Skeletal muscle cell (primary cell): ENCODE results near the gene ZNF213.
"Not testable (repeated sequence)": the region's sequence is repeated elsewhere in the genome, so short reads cannot be mapped to it uniquely, and the experiment has no call there.

ENCODE experiments used
- DNase-seq: peaks from one replicate; pipeline ENCODE4 v3.0.0-alpha.2; 2010; ENCODE audit warnings: low read depth
- H3K4me3 ChIP-seq: 2 replicates; pipeline ENCODE4 v1.5.1; 2011; ENCODE audit warnings: low read depth, mild to moderate bottlenecking, control low read depth, low read length, moderate library complexity

ZNF213 gene

DNA sequence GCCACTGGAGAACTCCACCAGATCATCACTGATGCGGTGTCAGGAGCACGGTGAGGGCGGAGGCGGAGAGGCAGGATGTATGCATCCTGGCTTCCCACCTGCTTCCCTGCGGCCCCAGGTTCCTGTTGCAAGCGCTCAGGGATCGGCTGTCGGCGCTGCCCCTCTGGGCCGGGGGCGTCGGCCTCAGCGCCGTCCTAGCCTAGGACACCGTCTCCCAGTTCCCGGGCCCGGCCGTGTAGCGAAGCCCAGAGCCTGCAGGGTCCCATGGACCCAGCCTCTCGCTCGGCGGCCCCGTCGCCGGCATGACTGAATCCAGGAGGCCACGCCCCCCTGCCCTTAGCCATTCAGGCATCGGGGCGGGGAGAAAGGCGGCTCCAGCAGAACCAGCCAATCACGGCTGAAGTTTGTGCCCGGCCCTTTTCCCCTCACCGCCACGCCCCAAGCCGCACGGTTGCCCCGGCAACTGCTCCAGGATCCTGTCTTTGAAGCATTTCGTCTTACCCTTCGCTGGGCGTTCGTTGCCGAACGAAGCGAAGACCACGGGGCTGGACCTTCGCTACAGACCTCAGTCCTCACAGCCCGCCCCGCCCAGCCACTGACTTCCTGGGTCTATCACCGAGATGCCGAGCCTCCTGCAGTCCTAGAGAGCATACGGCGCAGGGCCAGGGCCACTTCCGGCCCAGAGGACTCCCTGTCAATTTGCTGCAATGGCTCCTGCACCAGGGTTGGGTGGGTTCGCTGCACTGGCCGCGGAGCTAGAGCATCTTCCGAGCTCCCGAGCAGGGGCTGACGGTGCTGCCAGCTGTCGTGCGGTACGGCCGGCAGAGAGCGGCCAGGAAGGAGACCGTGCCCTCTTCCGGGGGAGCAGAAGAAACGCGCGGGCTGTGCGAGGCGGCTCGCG lies 10.6 kb upstream of the ZNF213 start:
- DNase-seq, result peak; percentile 71
- peak overlapping the region; percentile 81 for H3K4me3 ChIP-seq

GRCh38 chr16:3127745-3128144 lies 7.1 kb upstream of the ZNF213 start:
- no peak for DNase-seq
- H3K4me3 ChIP-seq, result no peak overlapping the region

- H3K4me3 ChIP-seq, result peak overlapping the region; percentile 42
- no peak for DNase-seq
Observed at GRCh38 chr16:3129137-3130131, 5.4 kb upstream of the ZNF213 start.

DNA sequence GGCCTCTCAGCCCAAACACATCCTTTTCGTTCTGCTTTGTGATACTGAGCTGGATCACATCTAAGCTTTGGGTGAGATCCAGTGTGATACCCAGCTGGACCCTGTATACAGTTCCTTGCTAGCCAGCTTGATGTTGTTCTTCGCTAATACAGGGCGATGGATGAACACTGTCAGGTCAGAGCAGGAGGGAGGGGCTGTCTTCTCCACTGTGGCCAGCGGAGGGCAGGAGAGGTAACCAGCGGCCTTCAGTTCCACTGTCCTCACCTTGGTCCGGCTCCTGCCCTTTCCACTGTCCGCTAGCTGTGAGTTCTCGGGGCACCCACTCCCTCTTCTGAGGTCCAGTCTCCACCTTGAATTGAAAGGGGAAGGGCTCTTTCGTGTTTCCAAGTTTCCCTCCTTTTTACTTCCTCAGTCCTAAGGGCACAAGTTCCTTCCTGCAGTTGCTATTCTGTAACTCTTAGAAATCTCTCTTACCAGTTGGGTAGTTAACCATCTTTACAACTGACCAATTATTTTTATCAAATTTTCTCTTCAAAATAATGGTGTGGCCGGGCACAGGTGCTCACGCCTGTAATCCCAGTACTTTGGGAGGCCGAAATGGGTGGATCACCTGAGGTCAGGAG lies 3.0 kb upstream of the ZNF213 start:
- DNase-seq, result no peak
- H3K4me3 ChIP-seq, result no peak overlapping the region

GRCh38 chr16:3133844-3134243 lies 985 bp upstream of the ZNF213 start:
- no peak for DNase-seq
- peak overlapping the region; percentile 100 for H3K4me3 ChIP-seq

DNA sequence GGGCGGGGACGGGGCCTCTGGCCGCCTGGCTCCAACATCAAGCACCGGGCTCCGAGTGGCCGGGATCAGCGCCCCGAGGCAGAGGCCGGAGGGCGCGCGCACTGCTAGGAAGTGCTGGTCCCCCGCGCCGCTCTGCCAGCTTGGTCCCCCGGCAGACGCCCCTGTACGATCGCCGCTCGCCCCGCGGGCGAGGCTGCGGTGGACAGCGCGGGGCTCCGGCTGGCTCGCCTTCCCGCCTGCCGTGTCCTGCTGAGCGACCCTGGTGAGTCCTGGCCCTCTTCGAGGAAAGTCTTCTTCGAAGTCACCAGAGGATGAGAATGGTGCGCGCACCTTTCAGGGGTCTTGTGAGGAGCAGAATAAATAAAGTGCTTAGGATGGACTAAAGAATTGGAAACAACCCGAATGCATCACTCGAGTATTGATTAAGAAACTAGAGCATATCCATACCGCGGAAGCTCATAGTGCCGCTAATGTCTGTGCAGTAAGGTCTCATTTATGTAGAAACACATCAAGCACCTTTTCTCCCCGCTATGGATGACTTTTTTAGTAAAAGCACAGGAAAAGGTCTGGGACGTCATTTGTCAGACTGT lies 392 bp downstream of the ZNF213 start:
- peak overlapping the region; percentile 94 for H3K4me3 ChIP-seq
- DNase-seq, result no peak

- DNase-seq, result no peak
- no peak overlapping the region for H3K4me3 ChIP-seq
Observed at GRCh38 chr16:3137267-3137666, 2.4 kb downstream of the ZNF213 start.

GRCh38 chr16:3138342-3138741 lies 3.5 kb downstream of the ZNF213 start:
- H3K4me3 ChIP-seq, result no peak overlapping the region
- DNase-seq, result no peak

- DNase-seq, result no peak
- H3K4me3 ChIP-seq, result no peak overlapping the region
Observed at GRCh38 chr16:3138823-3139426, 4.1 kb downstream of the ZNF213 start.

GRCh38 chr16:3139561-3139960 lies 4.7 kb downstream of the ZNF213 start:
- DNase-seq, H3K4me3 ChIP-seq: not testable (repeated sequence)

DNA sequence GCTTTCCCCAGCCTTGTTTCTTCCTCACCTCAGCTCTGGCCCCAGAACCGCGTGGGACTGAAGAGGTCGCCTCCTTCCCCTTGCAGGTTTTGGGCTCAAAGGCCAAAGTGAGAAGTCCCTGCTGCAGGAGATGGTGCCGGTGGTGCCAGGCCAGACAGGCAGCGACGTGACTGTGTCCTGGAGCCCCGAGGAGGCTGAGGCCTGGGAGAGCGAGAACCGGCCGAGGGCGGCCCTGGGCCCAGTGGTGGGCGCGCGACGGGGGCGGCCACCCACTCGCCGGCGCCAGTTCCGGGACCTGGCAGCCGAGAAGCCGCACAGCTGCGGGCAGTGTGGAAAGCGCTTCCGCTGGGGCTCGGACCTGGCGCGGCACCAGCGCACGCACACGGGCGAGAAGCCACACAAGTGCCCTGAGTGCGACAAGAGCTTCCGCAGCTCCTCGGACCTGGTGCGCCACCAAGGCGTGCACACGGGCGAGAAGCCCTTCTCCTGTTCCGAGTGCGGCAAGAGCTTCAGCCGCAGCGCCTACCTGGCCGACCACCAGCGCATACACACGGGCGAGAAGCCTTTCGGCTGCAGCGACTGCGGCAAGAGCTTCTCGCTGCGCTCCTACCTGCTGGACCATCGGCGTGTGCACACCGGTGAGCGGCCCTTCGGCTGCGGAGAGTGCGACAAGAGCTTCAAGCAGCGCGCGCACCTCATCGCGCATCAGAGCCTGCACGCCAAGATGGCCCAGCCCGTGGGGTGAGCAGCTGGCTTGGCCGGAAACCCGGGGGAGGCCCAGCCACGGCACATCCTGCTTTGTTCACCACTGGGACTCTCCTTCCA lies 6.0 kb downstream of the ZNF213 start:
- H3K4me3 ChIP-seq, result no peak overlapping the region
- DNase-seq, result no peak

DNA sequence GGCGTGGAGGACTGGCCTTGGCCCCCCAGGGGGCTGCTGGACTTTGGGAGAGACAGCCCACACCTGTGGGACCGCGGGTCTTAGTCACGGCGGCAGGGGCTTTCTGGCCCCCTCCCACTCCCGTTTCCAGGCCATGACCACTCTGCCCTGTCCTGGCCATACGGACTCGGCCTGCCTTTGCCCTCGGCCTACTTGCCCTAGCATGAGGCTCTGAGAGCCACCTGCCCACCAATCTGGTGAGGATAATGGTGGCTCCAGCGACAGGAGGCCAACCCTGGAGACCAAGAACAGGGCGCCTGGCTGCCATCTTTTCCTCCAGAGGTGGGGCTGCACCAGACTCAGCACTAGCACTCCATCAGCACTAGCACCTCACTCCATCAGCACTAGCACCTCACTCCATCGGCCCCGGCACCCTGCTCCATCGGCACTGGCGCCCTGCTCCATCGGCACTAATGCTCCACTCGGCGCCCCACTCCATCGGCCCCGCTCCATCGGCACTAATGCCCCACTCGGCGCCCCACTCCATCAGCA lies 7.0 kb downstream of the ZNF213 start:
- no peak for DNase-seq
- no peak overlapping the region for H3K4me3 ChIP-seq

DNA sequence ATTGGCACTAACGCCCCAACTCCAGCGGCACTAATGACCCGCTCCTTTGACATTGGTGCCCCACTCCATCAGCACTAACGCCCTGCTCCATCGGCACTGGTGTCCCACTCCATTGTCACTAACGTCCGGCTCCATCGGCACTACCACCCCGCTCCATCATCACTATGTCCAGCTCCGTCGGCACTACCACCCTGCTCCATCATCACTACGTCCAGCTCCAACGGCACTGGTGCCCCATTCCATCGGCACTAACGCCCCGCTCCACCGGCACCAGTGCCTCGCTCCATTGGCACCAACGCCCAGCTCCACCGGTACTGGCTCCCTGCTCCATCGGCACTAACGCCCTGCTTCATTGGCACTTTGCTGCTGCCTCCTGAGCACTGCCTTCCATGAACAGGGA lies 7.5 kb downstream of the ZNF213 start:
- H3K4me3 ChIP-seq, result no peak overlapping the region
- no peak for DNase-seq

GRCh38 chr16:3142770-3143169 lies 7.9 kb downstream of the ZNF213 start:
- no peak for DNase-seq
- H3K4me3 ChIP-seq, result no peak overlapping the region

- no peak overlapping the region for H3K4me3 ChIP-seq
- no peak for DNase-seq
Observed at GRCh38 chr16:3143189-3143588, 8.4 kb downstream of the ZNF213 start.

DNA sequence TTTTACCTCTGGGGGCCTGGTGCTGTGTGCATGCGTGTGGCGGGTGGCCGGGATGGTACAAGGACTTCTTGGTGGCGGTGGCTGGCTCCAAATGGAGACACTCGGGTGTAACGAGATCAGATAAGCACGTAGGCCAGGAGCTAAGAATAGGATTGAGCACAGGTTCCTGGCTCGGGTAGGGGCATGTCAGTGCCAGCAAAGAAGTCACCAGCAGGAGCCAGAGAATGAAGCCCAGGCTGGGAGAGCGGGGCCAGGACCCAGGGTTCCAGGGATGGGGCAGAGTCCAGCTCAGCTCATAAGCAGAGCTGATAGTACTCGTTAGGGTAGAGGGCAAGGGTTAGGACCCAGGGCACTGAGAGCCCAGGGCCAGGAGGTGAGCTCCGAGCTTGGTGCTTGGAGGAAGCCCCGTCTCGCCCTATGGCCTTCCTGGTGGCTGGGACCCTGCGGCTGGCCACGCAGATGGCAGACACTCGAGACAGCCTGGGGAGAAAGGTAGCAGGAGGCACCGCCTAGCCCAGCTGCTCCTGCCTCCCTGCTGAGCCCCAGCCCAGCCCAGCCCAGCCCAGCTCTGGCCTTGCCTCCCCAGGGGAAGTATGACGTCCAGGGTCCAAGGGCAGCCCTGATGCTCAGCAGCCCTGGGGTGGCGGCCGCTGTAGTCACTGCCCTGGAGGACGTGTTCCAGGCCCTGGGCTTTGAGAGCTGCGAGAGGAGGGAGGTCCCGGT lies 8.9 kb downstream of the ZNF213 start:
- DNase-seq, result no peak
- H3K4me3 ChIP-seq, result no peak overlapping the region

- no peak overlapping the region for H3K4me3 ChIP-seq
- no peak for DNase-seq
Observed at GRCh38 chr16:3144321-3144983, 9.6 kb downstream of the ZNF213 start.
